Sigmoid colon (tissue), 3 donors: ENCODE measurements around the gene SYT17.

Source experiments
- POLR2A ChIP-seq, 2 donors: fragments of 450-650 bp; IDR thresholded peaks; one replicate each; pipeline ENCODE4 v1.6.1; 2016; ENCODE audit warnings: antibody characterized with exemption in 2 of 2, mild to moderate bottlenecking in 2 of 2, moderate library complexity in 2 of 2
- TF ChIP-seq, protein P1 (sequence below), 4 experiments: fragments of 450-650 bp in 3 of 4; fragments of 200-600 bp in 1 of 4; IDR thresholded peaks; one replicate each; pipeline ENCODE4 v1.5.1; 2016 to 2019; ENCODE audit warnings: antibody characterized with exemption in 4 of 4, mild to moderate bottlenecking in 3 of 4, moderate library complexity in 2 of 4

DNA sequence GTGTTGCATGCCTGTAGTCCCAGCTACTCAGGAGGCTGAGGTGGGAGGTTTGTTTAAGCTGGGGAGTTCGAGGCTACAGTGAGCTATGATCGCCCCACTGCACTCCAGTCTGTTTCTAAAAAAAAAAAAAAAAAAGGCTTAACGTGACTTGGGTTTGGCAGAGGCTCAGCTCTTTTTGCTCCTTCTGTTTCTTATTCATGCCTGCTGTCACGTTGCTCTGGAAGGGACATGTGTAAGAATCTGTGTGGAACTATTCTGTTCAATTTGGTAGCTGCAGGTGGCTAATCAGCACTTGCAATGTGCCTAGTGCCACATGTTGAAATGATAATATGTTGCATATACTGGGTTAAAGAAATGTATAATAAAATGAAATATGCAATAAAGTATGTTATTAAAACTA, 20.9 kb upstream of the SYT17 start:
- TF ChIP-seq, protein P1, sequence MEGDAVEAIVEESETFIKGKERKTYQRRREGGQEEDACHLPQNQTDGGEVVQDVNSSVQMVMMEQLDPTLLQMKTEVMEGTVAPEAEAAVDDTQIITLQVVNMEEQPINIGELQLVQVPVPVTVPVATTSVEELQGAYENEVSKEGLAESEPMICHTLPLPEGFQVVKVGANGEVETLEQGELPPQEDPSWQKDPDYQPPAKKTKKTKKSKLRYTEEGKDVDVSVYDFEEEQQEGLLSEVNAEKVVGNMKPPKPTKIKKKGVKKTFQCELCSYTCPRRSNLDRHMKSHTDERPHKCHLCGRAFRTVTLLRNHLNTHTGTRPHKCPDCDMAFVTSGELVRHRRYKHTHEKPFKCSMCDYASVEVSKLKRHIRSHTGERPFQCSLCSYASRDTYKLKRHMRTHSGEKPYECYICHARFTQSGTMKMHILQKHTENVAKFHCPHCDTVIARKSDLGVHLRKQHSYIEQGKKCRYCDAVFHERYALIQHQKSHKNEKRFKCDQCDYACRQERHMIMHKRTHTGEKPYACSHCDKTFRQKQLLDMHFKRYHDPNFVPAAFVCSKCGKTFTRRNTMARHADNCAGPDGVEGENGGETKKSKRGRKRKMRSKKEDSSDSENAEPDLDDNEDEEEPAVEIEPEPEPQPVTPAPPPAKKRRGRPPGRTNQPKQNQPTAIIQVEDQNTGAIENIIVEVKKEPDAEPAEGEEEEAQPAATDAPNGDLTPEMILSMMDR (IDR thresholded peaks at IDR 0.05) = no peak
- TF ChIP-seq POLR2A (IDR thresholded peaks at IDR 0.05) = no peak
